ENCODE measurements around the gene ADAMTS17.

- TF ChIP-seq, protein P1, sequence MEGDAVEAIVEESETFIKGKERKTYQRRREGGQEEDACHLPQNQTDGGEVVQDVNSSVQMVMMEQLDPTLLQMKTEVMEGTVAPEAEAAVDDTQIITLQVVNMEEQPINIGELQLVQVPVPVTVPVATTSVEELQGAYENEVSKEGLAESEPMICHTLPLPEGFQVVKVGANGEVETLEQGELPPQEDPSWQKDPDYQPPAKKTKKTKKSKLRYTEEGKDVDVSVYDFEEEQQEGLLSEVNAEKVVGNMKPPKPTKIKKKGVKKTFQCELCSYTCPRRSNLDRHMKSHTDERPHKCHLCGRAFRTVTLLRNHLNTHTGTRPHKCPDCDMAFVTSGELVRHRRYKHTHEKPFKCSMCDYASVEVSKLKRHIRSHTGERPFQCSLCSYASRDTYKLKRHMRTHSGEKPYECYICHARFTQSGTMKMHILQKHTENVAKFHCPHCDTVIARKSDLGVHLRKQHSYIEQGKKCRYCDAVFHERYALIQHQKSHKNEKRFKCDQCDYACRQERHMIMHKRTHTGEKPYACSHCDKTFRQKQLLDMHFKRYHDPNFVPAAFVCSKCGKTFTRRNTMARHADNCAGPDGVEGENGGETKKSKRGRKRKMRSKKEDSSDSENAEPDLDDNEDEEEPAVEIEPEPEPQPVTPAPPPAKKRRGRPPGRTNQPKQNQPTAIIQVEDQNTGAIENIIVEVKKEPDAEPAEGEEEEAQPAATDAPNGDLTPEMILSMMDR (IDR thresholded peaks at IDR 0.05; ENCODE audit: low read depth, low read length), result no peak
- TF ChIP-seq POLR2A (IDR thresholded peaks at IDR 0.05; ENCODE audit: extremely low read depth, insufficient read length) (no peak), MYC (IDR thresholded peaks at IDR 0.05; ENCODE audit: low read depth, low read length) (no peak)
- TF ChIP-seq, protein P2, sequence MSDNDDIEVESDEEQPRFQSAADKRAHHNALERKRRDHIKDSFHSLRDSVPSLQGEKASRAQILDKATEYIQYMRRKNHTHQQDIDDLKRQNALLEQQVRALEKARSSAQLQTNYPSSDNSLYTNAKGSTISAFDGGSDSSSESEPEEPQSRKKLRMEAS (IDR thresholded peaks at IDR 0.05; ENCODE audit: low read depth, low read length), result no peak
These were observed 286.0 kb downstream of the ADAMTS17 start for GRCh38 chr15:100055821-100056220.
